GM12872 (cell line): ENCODE data around the gene EML4.

ENCODE experiments used
- TF ChIP-seq, protein P1 (sequence below): IDR thresholded peaks from 3 replicates; pipeline ENCODE4 v1.5.1; 2011; ENCODE audit warnings: low read depth, mild to moderate bottlenecking, low read length, moderate library complexity; ENCODE audit not compliant: insufficient read depth

The EML4 gene

DNA sequence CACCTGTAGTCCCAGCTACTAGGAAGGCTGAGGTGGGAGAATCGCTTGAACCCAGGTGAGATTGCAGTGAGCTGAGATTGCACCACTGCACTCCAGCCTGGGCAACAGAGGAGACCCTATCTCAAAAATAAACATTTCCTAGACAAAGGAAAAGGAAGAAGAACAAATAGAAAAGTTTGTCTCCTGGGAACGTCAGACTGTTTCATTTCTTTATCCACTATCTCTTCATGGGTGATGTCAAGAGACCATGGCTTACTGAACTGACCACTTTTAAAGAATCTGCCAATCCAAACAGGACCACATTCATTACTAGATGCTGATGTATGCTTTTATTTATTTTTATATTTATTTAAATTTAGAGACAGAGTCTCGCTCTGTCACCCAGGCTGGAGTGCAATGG, 165.1 kb downstream of the EML4 start:
- TF ChIP-seq, protein P1, sequence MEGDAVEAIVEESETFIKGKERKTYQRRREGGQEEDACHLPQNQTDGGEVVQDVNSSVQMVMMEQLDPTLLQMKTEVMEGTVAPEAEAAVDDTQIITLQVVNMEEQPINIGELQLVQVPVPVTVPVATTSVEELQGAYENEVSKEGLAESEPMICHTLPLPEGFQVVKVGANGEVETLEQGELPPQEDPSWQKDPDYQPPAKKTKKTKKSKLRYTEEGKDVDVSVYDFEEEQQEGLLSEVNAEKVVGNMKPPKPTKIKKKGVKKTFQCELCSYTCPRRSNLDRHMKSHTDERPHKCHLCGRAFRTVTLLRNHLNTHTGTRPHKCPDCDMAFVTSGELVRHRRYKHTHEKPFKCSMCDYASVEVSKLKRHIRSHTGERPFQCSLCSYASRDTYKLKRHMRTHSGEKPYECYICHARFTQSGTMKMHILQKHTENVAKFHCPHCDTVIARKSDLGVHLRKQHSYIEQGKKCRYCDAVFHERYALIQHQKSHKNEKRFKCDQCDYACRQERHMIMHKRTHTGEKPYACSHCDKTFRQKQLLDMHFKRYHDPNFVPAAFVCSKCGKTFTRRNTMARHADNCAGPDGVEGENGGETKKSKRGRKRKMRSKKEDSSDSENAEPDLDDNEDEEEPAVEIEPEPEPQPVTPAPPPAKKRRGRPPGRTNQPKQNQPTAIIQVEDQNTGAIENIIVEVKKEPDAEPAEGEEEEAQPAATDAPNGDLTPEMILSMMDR: no peak

DNA sequence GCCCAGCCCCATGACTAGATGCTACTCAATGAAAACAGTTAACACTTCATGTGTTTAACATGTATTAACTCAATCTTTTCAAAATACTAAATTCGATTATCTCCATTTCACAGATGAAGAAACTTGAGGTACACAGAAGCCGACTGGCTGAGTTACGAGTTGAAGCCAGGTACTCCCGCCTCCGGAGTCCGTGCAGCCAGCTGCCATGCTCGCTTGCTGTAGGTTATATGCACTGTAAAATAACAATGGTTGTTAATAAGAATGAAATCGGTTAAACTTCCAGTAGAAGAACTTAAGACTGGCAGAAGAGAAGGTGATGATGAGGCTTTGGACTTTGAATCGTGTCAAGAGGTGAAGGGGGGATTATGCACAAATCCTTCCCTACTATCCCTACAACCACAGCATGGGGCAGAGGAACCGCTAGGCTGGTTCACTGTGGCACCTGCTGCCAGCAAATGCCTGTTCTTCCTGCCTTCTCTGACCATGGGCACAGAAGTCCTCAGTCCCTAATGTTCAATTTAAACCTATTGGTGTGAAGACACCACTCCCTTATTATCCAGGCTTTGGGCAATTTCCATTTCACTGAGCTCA, 166.5 kb downstream of the EML4 start:
- TF ChIP-seq, protein P1: no peak

DNA sequence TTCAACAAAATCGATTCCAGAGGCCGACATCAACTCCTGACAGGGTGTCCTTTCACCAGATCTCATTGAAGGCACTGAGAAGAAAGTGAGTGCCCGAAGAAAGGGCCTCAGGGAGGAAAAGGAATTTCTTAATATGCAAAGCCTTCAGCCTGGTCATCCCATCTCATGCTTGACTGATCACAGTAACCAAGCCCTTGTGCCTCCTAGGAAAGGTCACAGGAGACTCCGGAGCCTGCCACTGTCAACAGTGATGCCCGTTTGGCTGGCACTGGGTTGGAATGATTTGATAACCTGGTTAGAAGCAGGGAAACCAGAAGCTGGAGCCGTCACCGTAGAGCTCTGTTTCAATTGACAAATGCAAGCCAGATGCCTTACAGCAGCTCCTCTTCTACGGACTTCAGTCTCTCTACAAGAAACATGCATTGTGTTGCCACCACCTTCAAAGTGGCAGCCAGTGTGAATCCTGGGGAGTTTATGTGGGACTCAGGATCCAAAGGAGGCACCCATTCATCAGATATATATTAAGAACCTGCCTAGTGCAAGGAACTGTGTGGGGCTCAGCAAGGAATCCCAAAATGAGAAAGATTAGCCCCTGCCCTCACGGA, 167.3 kb downstream of the EML4 start:
- TF ChIP-seq, protein P1: no peak

DNA sequence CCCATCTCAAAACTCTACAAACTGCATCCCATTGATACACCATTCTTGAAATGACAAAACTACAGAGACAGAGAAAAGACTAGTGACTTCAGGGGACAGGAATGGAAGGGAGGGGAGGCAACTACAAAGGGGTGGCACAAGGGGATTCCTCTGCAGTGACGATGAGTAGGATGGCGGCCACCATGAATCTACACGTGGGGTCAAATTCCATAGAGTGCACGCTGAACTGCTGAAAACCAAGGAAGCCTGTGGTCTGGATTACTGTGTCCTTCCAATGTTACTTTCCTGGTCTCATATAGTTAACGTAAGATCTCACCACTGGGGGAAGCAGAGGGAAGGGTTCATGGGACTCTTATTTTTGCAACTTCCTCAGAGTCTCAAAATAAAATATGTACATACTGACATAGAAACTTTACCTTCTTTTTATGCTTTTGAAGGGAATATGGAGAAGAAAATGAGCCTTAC, 168.2 kb downstream of the EML4 start:
- TF ChIP-seq, protein P1: peak; percentile 15; the same call in 1 of the 3 replicates

DNA sequence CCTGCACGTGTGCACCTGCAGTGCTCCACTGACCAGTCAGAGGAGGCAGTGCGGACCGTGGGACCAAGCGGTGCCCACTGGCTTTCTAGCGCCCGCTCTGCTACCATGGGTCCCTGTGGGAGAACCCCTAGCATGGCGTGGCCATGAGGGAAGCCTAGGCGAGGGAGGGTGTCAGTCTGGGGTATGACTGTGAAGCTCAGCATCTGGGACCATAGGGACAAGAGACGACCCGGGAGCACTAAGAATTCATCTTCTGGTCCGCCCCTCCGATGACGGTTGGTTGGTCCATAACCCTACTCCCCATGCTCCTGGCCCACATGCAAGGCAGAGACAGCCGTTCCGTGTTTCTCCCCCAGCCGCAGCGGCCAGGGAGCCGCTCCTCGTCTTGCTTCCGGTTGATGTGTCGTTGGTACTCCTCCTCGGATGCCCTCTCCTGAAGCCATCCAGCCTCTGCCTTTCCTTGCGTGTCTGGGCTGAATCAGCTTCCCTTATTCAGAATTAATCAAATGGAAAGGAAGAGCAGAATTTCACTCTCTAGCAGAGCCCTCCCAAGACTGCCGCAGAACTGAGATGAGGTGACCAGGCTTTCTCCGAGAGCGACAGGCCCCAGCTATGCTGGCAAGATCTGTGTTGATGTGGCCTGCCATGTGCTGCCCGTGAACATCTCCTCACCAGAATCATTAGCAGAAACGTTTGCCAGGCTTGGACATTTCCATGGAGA, 168.9 kb downstream of the EML4 start:
- TF ChIP-seq, protein P1: no peak

DNA sequence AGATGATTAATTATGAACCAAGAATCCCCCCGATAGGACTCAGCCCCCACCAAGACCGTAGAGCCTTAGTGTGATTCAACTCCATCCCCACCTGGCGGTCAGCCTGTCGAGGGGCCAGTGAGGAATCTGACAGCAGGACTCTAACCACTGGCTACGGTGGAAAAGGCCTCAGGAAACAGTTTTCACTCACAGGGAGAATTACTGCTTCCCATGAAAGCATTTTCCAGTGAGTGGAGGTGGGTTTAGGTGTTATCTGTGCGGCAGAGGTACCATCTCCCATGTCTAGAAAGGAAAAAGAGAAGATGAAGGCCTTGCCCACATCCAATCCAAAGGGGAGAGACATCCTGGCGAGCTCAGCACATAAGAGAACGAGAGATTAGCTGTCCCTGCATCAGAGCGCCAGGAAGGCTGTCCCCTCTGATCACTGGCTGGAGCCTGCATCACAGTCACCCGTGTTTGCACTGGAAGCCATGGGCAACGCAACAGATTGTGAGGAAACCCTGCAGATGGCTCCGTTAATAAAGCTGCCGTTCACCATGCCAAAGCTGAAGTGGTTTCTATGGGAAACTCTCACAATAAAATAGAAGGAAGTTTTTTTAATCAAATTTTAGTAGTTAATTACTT, 169.5 kb downstream of the EML4 start:
- TF ChIP-seq, protein P1: no peak
